PC-3 (cell line): Measurements from ENCODE around the gene DUSP8. TPM values are rescaled to one million over a fixed set of nuclear protein-coding genes. Genes with fewer than 3 reads are reported as not detected.

Experiments
- ATAC-seq: fragments of 200-7000 bp; cut with Tn5 transposase; 2 replicates; pipeline ENCODE4 v1.9.1; 2020; ENCODE audit warnings: mild to moderate bottlenecking, moderate library complexity
- BruUV-seq: library from RNA; stranded (reverse); fragments of 400-500 nt; replicated peaks from 2 replicates; lab custom pipeline; 2021; lab: Mats Ljungman, UMichigan
- CTCF ChIA-PET: fragments of 300-600 bp; sonication (Branson Sonifier 250); formaldehyde crosslinking; loops from one replicate; lab custom pipeline; 2022; ENCODE audit warnings: antibody characterized with exemption; lab: Charles Lee
- POLR2A ChIA-PET: fragments of 300-600 bp; sonication (Branson Sonifier 250); formaldehyde crosslinking; loops from one replicate; lab custom pipeline; 2022; ENCODE audit warnings: antibody characterized with exemption; ENCODE audit not compliant: unreplicated experiment; lab: Charles Lee
- DNase-seq: peaks from one replicate; pipeline ENCODE4 v3.0.0-alpha.2; 2015
- H2AFZ ChIP-seq: fragments of 300-600 bp; sonication (generic); 2 replicates; pipeline ENCODE4 v1.6.0; 2016; ENCODE audit warnings: antibody characterized with exemption, low read length
- H3F3A ChIP-seq: fragments of 300-600 bp; sonication (generic); one replicate; pipeline ENCODE4 v1.6.0; 2017; ENCODE audit warnings: antibody characterized with exemption, low read length, control low read depth, mild to moderate bottlenecking; ENCODE audit not compliant: unreplicated experiment
- H3K27ac ChIP-seq: fragments of 300-600 bp; sonication (generic); 2 replicates; pipeline ENCODE4 v1.5.1; 2016; ENCODE audit warnings: mild to moderate bottlenecking, low read length
- H3K27me3 ChIP-seq: fragments of 300-600 bp; sonication (generic); 2 replicates; pipeline ENCODE4 v1.6.1; 2016; ENCODE audit warnings: low read length, mixed read lengths
- H3K36me3 ChIP-seq: fragments of 300-600 bp; sonication (generic); 2 replicates; pipeline ENCODE4 v1.6.1; 2016; ENCODE audit warnings: low read depth, mixed run types, low read length, mixed read lengths
- H3K4me1 ChIP-seq: fragments of 300-600 bp; sonication (generic); 2 replicates; pipeline ENCODE4 v1.5.1; 2016; ENCODE audit warnings: low read length; ENCODE audit not compliant: insufficient read depth
- H3K4me2 ChIP-seq: fragments of 300-600 bp; sonication (generic); 2 replicates; pipeline ENCODE4 v1.6.0; 2016; ENCODE audit warnings: low read length
- H3K4me3 ChIP-seq: fragments of 300-600 bp; sonication (generic); 2 replicates; pipeline ENCODE4 v1.5.1; 2016; ENCODE audit warnings: mild to moderate bottlenecking, low read length, mixed read lengths
- H3K79me2 ChIP-seq: fragments of 300-600 bp; sonication (generic); 2 replicates; pipeline ENCODE4 v1.6.1; 2017; ENCODE audit warnings: low read length, mixed read lengths
- H3K9ac ChIP-seq: fragments of 300-600 bp; sonication (generic); 2 replicates; pipeline ENCODE4 v1.6.0; 2016; ENCODE audit warnings: mild to moderate bottlenecking, low read length
- H3K9me2 ChIP-seq: fragments of 300-600 bp; sonication (generic); replicated peaks from 2 replicates; pipeline ENCODE4 v1.6.1; 2016; ENCODE audit warnings: mixed run types, low read length, mixed read lengths
- H3K9me3 ChIP-seq: fragments of 300-600 bp; sonication (generic); 2 replicates; pipeline ENCODE4 v1.6.1; 2016; ENCODE audit warnings: low read length, mixed read lengths
- H4K20me1 ChIP-seq: fragments of 300-600 bp; sonication (generic); 2 replicates; pipeline ENCODE4 v1.6.1; 2016; ENCODE audit warnings: low read length, mixed read lengths
- CTCF ChIP-seq: fragments of 300-600 bp; sonication (generic); conservative IDR thresholded peaks from 2 replicates; pipeline ENCODE4 v1.5.1; 2017; ENCODE audit warnings: antibody characterized with exemption, low read depth, mild to moderate bottlenecking, low read length
- EZH2 ChIP-seq: fragments of 300-600 bp; sonication (generic); IDR thresholded peaks from one replicate; pipeline ENCODE4 v1.6.1; 2017; ENCODE audit warnings: antibody characterized with exemption, mild to moderate bottlenecking, low read length; ENCODE audit not compliant: unreplicated experiment
- EZH2phosphoT487 ChIP-seq: fragments of 300-600 bp; sonication (generic); IDR thresholded peaks from 2 replicates; pipeline ENCODE4 v1.6.1; 2018; ENCODE audit warnings: mild to moderate bottlenecking, antibody characterized with exemption, low read length, borderline replicate concordance
- intact Hi-C: fragments of 100-400 bp; cut with micrococcal nuclease; formaldehyde crosslinking; loops from 2 replicates; pipeline ENCODE4 v1.9.0; 2023
- total RNA-seq: library from RNA; depleted of rRNA; stranded (reverse); fragments of >200 nt; gene quantifications from 2 replicates; pipeline ENCODE4 v1.2.3, GENCODE V29; 2014

The DUSP8 gene
- total RNA-seq, 1 experiment from 2014 or later: 2.6 TPM

DNA sequence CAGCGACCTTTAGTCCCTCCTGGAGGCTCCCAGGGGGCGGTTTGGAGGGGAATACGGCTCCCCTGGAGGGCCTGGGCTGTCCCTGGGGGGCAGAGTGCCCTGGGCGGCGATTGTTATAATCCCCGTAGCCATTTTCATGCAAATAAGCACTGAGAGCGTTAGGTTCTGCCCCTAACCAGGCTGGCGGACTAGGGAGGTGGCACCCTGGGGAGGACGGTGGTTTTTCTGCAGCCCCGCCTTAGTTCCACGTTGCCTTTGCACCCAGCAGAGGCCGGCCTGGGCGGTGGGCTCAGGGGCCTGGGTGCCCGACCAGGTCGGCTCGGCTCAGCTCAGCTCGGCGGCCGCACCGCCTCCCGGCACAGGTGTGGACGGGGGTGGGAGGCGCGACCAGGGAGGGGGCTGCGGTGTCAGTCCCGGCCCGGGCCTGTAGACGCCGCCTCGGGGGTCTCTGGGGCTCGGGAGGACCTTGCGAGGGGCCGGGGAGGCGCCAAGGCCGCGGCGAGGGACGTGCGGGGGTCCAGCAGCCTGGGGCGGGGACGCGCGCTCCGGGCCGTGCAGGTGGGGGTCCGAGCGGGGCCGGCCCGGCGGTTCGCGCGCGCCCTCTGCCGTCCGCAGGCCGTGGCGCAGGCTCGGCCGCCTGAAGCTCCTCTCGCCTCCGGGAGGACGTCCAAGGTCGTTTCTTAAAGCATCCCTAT, 2.3 kb upstream of the DUSP8 start:
- peaks cover 8% of the 10 kb centered on the region for H3K4me1 ChIP-seq
- peak overlapping the region; percentile 94 for H3K4me2 ChIP-seq
- TSS peak; percentile 45 for BruUV-seq
- no peaks in the 10 kb centered on the region for H3K9me3 ChIP-seq
- H3K9ac ChIP-seq: no peak overlapping the region
- peaks cover 16% of the 10 kb centered on the region for H3K27me3 ChIP-seq
- intact Hi-C loops: loop anchor here (1.0 to 2.0 kb wide), 2 partner anchors 16 to 28 kb away; no protein-coding TSS in a partner anchor
- peak; percentile 55 for ATAC-seq
- TF ChIP-seq CTCF: peak; percentile 60
- no peak for TF ChIP-seq EZH2
- TF ChIP-seq EZH2phosphoT487: no peak
- no peaks in the 10 kb centered on the region for H3F3A ChIP-seq
- peak overlapping the region; percentile 67 for H3K4me3 ChIP-seq
- no peak overlapping the region for H3K27ac ChIP-seq
- no peaks in the 10 kb centered on the region for H4K20me1 ChIP-seq
- no peaks in the 10 kb centered on the region for H3K36me3 ChIP-seq
- POLR2A ChIA-PET: interaction anchor here (0.5 kb wide), 1 partner anchor 18 kb away, joined by 4 read pairs; no protein-coding TSS in a partner anchor
- H2AFZ ChIP-seq: peak overlapping the region; percentile 80
- H3K79me2 ChIP-seq: no peaks in the 10 kb centered on the region
- CTCF ChIA-PET: interaction anchor here (0.5 to 2.7 kb wide), 12 partner anchors 15 to 110 kb away, joined by 3 to 58 read pairs (median 6); no protein-coding TSS in a partner anchor
- no peaks in the 10 kb centered on the region for H3K9me2 ChIP-seq
- peak; percentile 59 for DNase-seq

DNA sequence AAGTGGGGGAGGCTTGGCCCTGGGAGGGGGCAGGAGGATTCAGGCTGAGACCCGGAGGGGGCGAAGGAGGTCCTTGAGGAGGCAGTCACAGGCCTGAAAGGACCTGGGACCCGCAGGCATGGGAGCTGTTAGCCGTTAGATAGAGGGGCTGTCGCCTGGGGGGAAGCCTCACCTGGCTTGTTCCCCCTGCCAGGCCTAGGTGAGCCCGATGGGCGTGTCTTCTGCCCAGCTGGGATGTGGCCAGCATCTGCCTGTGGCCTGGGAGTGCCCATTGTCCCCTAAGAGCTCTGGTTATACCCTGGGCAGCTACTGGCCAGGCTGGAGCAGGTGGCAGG, 1.8 kb upstream of the DUSP8 start:
- CTCF ChIA-PET: interaction anchor here (0.7 to 2.7 kb wide), 4 partner anchors 15 to 27 kb away, joined by 4 to 58 read pairs (median 6); no protein-coding TSS in a partner anchor
- Histone ChIP-seq H3K9ac (no peak overlapping the region), H4K20me1 (no peaks in the 10 kb centered on the region), H3K79me2 (no peaks in the 10 kb centered on the region), H3K4me3 (peak overlapping the region; percentile 67), H3K9me3 (no peaks in the 10 kb centered on the region), H3K4me2 (peak overlapping the region; percentile 94), H3K27ac (no peak overlapping the region), H3K4me1 (peaks cover 8% of the 10 kb centered on the region), H3K9me2 (no peaks in the 10 kb centered on the region), H3K36me3 (no peaks in the 10 kb centered on the region), H3F3A (no peaks in the 10 kb centered on the region), H3K27me3 (peaks cover 16% of the 10 kb centered on the region), H2AFZ (peak overlapping the region; percentile 80)
- ATAC-seq: peak; percentile 63
- TF ChIP-seq CTCF: no peak
- no peak for TF ChIP-seq EZH2phosphoT487
- no peak for TF ChIP-seq EZH2
- peak; percentile 53 for DNase-seq
- BruUV-seq: no TSS peak
- POLR2A ChIA-PET: interaction anchor here (0.5 to 0.6 kb wide), 2 partner anchors 9 to 18 kb away, joined by 4 to 25 read pairs; no protein-coding TSS in a partner anchor
- intact Hi-C loops: loop anchor here (1.0 to 2.0 kb wide), 2 partner anchors 15 to 28 kb away; no protein-coding TSS in a partner anchor
